Kidney (tissue), 14 donors: ENCODE results near the gene SLC51A. TPM values are rescaled to one million over a fixed set of nuclear protein-coding genes. Genes with fewer than 3 reads are reported as not detected.
"Not testable (repeated sequence)": the region's sequence is repeated elsewhere in the genome, so short reads cannot be mapped to it uniquely, and the experiment has no call there.

Source experiments
- DNase-seq, 5 donors: peaks; one replicate each; pipeline ENCODE4 v3.0.0-alpha.2; 2013 to 2020
- FAIRE-seq: peaks from 2 replicates; lab custom pipeline; 2012; peaks lifted over from hg19 to GRCh38; lab: Jason Lieb, UNC
- H3K27ac ChIP-seq, 2 donors: one replicate each; pipeline ENCODE4 v1.7.0; 2013; ENCODE audit warnings: low read depth in 2 of 2, low read length in 2 of 2, inconsistent platforms in 1 of 2
- H3K27me3 ChIP-seq: one replicate; pipeline ENCODE4 v1.7.1; 2013; ENCODE audit warnings: low read length, inconsistent platforms; ENCODE audit not compliant: control insufficient read depth, insufficient read depth
- H3K36me3 ChIP-seq, 3 donors: one replicate each; pipeline versions ENCODE4 v1.7.0 to v1.7.1; 2013; ENCODE audit warnings: low read length in 3 of 3, control low read depth in 1 of 3, inconsistent platforms in 1 of 3; ENCODE audit not compliant: insufficient read depth in 3 of 3, control insufficient read depth in 2 of 3
- H3K4me1 ChIP-seq, 3 donors: one replicate each; pipeline versions ENCODE4 v1.7.0 to v1.7.1; 2013; ENCODE audit warnings: low read length in 3 of 3, inconsistent platforms in 1 of 3, low read depth in 1 of 3; ENCODE audit not compliant: control insufficient read depth in 2 of 3, insufficient read depth in 2 of 3
- H3K4me3 ChIP-seq, 3 donors: one replicate each; pipeline versions ENCODE4 v1.7.0 to v1.8.1; 2013; ENCODE audit warnings: low read length in 3 of 3, control low read depth in 1 of 3, inconsistent platforms in 1 of 3
- H3K9ac ChIP-seq, 3 donors: one replicate each; pipeline versions ENCODE4 v1.7.0 to v1.7.1; 2013; ENCODE audit warnings: low read length in 3 of 3, control low read depth in 1 of 3, inconsistent platforms in 1 of 3
- H3K9me3 ChIP-seq, 3 donors: one replicate each; pipeline versions ENCODE4 v1.7.0 to v1.7.1; 2013; ENCODE audit warnings: low read length in 3 of 3, control low read depth in 1 of 3, inconsistent platforms in 1 of 3; ENCODE audit not compliant: control insufficient read depth in 2 of 3, insufficient read depth in 1 of 3
- intact Hi-C: fragments of 100-400 bp; cut with DNase I; formaldehyde crosslinking; loops from one replicate; pipeline ENCODE4 v1.11.1; 2022
- polyA plus RNA-seq: library from polyadenylated mRNA; stranded (reverse); fragments of 350-450 nt; fragmentation: Illumina TruSeq; extraction: RNeasy Lipid Tissue Mini Kit (QIAGEN cat#74804); gene quantifications from one replicate; pipeline ENCODE4 v1.2.3, GENCODE V29; 2014; ENCODE audit warnings: low read depth, low replicate concordance; ENCODE audit not compliant: insufficient read depth
- total RNA-seq: library from RNA; stranded (reverse); fragmentation: NEBNext Ultra II Directional; extraction: Animal tissue kit (Norgen Biotek cat#: 25700); gene quantifications from one replicate; pipeline ENCODE4 v1.2.1, GENCODE V29; 2021
- TF ChIP-seq, protein P1 (sequence below): IDR thresholded peaks from 3 replicates; pipeline ENCODE4 v1.5.1; 2012; ENCODE audit warnings: mild to moderate bottlenecking, moderate library complexity, borderline replicate concordance; ENCODE audit not compliant: insufficient read depth; ENCODE audit errors: extremely low read depth
- donor health status: control.
- donor health status: control.
- donor health status: control.
- donor health status: control.
- donor health status: control.
- donor health status: DM: yes; HTN: yes; CAD: no.
- donor health status: Normal renal cell carcinoma (clear cell type).

SLC51A gene
- total and polyA plus RNA-seq, 2 donors from 2014 or later: 0.98 to 6.5 TPM

DNA sequence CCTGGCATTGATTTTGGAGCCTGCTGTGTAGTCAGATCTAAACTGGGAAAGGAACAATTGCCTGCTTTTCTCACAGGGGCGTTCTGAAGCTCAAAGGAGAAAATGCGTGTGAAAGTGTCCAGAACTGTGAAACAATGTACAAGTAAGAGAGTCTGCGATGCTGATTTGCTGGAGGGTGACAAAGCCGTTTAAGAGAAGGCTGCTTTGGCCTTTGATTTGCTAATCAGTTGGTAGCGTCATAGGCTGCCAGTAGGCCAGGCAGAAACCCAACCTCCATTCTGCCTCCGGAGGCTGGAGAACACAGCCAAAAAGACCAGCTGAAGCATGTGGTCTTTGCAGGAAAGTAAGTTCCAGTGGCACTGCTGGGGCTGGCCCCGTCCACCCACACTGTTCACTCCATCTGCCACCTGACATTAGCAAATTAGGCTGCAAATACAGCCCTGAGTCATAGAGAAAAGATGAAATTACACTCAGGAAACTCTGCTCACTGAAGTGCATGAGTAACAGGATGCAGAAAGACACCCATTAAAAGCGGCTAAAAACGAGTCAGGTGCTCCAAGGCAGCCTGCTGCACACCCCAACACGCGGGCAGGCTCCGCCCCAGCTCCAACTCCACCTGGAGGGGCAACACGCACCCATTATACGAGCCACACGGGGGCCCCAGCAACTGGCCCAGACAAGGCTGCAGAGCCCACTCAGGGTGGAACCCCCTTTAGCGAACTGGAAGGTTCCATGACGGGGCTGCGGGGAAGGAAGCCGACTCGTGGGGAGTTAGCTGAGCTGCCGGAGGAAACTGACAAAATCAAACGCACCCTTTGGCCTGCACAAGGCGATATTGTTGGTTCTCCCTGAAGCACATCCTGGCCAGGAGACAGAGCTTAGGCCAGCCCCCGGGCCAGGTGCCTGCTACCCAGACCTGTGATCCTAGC lies 36.7 kb upstream of the SLC51A start:
- H3K27ac ChIP-seq: peak overlapping the region in 1 of 2 donors; percentile 42
- H3K4me3 ChIP-seq: no peak overlapping the region
- H3K9me3 ChIP-seq: no peaks in the 10 kb centered on the region
- H3K4me1 ChIP-seq: peaks cover 0 to 4% (median 0%) of the 10 kb centered on the region in 3 donors
- no peaks in the 10 kb centered on the region for H3K27me3 ChIP-seq
- TF ChIP-seq, protein P1, sequence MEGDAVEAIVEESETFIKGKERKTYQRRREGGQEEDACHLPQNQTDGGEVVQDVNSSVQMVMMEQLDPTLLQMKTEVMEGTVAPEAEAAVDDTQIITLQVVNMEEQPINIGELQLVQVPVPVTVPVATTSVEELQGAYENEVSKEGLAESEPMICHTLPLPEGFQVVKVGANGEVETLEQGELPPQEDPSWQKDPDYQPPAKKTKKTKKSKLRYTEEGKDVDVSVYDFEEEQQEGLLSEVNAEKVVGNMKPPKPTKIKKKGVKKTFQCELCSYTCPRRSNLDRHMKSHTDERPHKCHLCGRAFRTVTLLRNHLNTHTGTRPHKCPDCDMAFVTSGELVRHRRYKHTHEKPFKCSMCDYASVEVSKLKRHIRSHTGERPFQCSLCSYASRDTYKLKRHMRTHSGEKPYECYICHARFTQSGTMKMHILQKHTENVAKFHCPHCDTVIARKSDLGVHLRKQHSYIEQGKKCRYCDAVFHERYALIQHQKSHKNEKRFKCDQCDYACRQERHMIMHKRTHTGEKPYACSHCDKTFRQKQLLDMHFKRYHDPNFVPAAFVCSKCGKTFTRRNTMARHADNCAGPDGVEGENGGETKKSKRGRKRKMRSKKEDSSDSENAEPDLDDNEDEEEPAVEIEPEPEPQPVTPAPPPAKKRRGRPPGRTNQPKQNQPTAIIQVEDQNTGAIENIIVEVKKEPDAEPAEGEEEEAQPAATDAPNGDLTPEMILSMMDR: no peak
- H3K36me3 ChIP-seq: no peaks in the 10 kb centered on the region
- intact Hi-C loops: no loop called here
- no peak for FAIRE-seq
- peak overlapping the region in 1 of 3 donors; percentile 36 for H3K9ac ChIP-seq
- DNase-seq: peak in 2 of 5 donors; percentile 32 to 82

DNA sequence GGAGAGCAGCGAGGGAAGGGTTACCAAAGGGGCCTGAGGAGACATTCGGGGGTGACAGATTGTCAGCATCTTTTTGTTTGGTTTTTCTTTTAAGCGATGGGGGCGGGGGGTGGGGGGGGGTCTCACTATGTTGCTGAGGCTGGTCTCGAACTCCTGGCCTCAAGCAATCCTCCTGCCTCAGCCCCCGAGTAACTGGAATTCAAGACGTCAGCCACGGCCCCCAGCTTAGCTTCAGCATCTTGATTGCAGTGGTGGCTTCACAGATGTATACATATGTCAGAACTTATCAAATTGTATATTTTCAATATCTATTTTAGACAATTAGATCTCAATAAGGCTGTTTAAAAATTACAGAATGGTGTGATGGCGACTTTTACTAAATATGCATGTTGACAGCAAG lies 36.0 kb upstream of the SLC51A start:
- Histone ChIP-seq H3K9me3 (no peaks in the 10 kb centered on the region), H3K4me3 (no peak overlapping the region), H3K27me3 (no peaks in the 10 kb centered on the region), H3K36me3 (no peaks in the 10 kb centered on the region), H3K4me1 (peaks cover 0 to 4% (median 0%) of the 10 kb centered on the region in 3 donors), H3K27ac (no peak overlapping the region), H3K9ac (no peak overlapping the region)
- intact Hi-C loops: no loop called here
- FAIRE-seq: no peak
- TF ChIP-seq, protein P1: no peak
- DNase-seq: no peak

DNA sequence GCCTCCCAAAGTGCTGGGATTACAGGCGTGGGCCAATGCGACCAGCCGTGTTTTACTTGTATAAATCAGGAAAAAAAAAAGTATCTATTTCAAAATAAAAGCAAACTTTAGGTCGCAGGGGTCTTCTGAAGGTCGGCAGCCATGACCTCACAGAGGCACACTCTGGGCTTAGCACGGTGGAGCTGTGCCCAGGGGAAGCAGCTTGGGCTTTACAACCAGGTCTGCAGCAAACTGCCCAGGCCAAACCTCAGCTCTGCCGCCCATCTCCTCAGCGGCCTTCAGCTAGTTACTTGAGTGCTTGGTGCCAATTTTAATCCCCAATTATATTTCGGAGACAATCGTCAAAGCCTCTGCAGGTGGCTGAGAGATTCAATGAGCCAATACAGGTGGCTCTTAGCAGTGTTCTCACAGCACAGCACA lies 35.2 kb upstream of the SLC51A start:
- no peak overlapping the region for H3K4me3 ChIP-seq
- H3K27me3 ChIP-seq: no peaks in the 10 kb centered on the region
- DNase-seq (no peak), FAIRE-seq (no peak)
- no peaks in the 10 kb centered on the region for H3K9me3 ChIP-seq
- H3K9ac ChIP-seq: no peak overlapping the region
- H3K36me3 ChIP-seq: no peaks in the 10 kb centered on the region
- H3K27ac ChIP-seq: no peak overlapping the region
- peaks cover 0 to 4% (median 0%) of the 10 kb centered on the region in 3 donors for H3K4me1 ChIP-seq
- intact Hi-C loops: no loop called here
- TF ChIP-seq, protein P1: no peak

DNA sequence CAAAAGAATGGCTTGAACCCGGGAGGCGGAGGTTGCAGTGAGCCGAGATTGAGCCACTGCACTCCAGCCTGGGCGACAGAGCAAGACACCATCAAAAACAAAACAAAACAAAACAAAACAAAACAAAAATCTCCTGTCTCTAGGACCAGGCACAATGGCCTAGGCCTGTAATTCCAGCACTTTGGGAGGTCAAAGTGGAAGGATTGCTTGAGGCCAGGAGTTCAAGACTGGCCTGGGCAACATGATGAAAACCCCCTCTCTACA lies 32.2 kb upstream of the SLC51A start:
- H3K27me3 ChIP-seq, H3K4me3 ChIP-seq, H3K9me3 ChIP-seq, DNase-seq, FAIRE-seq, H3K4me1 ChIP-seq, intact Hi-C loops, H3K27ac ChIP-seq, H3K9ac ChIP-seq, H3K36me3 ChIP-seq: not testable (repeated sequence)
